ENCODE data around the gene GLP1R.

- TF ChIP-seq CTCF (IDR thresholded peaks at IDR 0.05) (no peak), SMAD4 (CRISPR knock-in tag; IDR thresholded peaks at IDR 0.05) (no peak), IRF1 (CRISPR knock-in tag; IDR thresholded peaks at IDR 0.05) (no peak), USF2 (CRISPR knock-in tag; IDR thresholded peaks at IDR 0.05) (no peak), CREB1 (CRISPR knock-in tag; IDR thresholded peaks at IDR 0.05) (no peak), ZNF263 (CRISPR knock-in tag; IDR thresholded peaks at IDR 0.05; ENCODE audit: low read depth) (no peak), NR3C1 (CRISPR knock-in tag; conservative IDR thresholded peaks at IDR 0.05; ENCODE audit: low read depth) (no peak), ELF4 (CRISPR knock-in tag; IDR thresholded peaks at IDR 0.05; ENCODE audit: low read depth) (no peak), MAX (CRISPR knock-in tag; IDR thresholded peaks at IDR 0.05) (no peak), PRDM15 (CRISPR knock-in tag; IDR thresholded peaks at IDR 0.05) (no peak), ATF2 (CRISPR knock-in tag; IDR thresholded peaks at IDR 0.05; ENCODE audit: borderline replicate concordance, low read depth) (no peak), FOXP1 (CRISPR knock-in tag; IDR thresholded peaks at IDR 0.05; ENCODE audit: borderline replicate concordance) (no peak), SP1 (CRISPR knock-in tag; conservative IDR thresholded peaks at IDR 0.05) (no peak), RORB (CRISPR knock-in tag; IDR thresholded peaks at IDR 0.05) (no peak)
These were observed 31.8 kb downstream of the GLP1R start for GRCh38 chr6:39080246-39080875.

All from WTC11 (cell line).